HG02870 (cell line): ENCODE results near the gene C12orf75.
"Not testable (repeated sequence)": the region's sequence is repeated elsewhere in the genome, so short reads cannot be mapped to it uniquely, and the experiment has no call there.

Source experiments
- ATAC-seq: cut with Tn5 transposase; IDR thresholded peaks from one replicate; pipeline ENCODE4 v1.9.1; 2021; ENCODE audit warnings: mild to moderate bottlenecking, moderate library complexity; ENCODE audit not compliant: unreplicated experiment

The C12orf75 gene

GRCh38 chr12:105309384-105309783, 21.1 kb upstream of the C12orf75 start:
- not testable (repeated sequence) for ATAC-seq

GRCh38 chr12:105310476-105311085, 19.9 kb upstream of the C12orf75 start:
- not testable (repeated sequence) for ATAC-seq

- ATAC-seq, result not testable (repeated sequence)
These were observed 18.6 kb upstream of the C12orf75 start for GRCh38 chr12:105311936-105312335.

- not testable (repeated sequence) for ATAC-seq
These were observed 16.7 kb upstream of the C12orf75 start for GRCh38 chr12:105313755-105314154.

- no peak for ATAC-seq
These were observed 15.4 kb upstream of the C12orf75 start for GRCh38 chr12:105315130-105315529.

GRCh38 chr12:105315726-105316125, 14.8 kb upstream of the C12orf75 start:
- ATAC-seq, result no peak

- ATAC-seq, result no peak
These were observed 13.3 kb upstream of the C12orf75 start for GRCh38 chr12:105316931-105317852.

GRCh38 chr12:105317942-105318621, 12.4 kb upstream of the C12orf75 start:
- no peak for ATAC-seq

- no peak for ATAC-seq
These were observed 11.6 kb upstream of the C12orf75 start for GRCh38 chr12:105318651-105319483.

- no peak for ATAC-seq
These were observed 10.7 kb upstream of the C12orf75 start for GRCh38 chr12:105319691-105320209.

- ATAC-seq, result no peak
These were observed 9.4 kb upstream of the C12orf75 start for GRCh38 chr12:105321125-105321524.

GRCh38 chr12:105322070-105322469, 8.4 kb upstream of the C12orf75 start:
- no peak for ATAC-seq

- ATAC-seq, result no peak
These were observed 5.8 kb upstream of the C12orf75 start for GRCh38 chr12:105324704-105325103.

- ATAC-seq, result no peak
These were observed 5.4 kb upstream of the C12orf75 start for GRCh38 chr12:105325117-105325516.

- ATAC-seq, result no peak
These were observed 587 bp upstream of the C12orf75 start for GRCh38 chr12:105329926-105330282.

GRCh38 chr12:105330931-105331804, 677 bp downstream of the C12orf75 start:
- no peak for ATAC-seq

GRCh38 chr12:105331805-105332251, 1.3 kb downstream of the C12orf75 start:
- ATAC-seq, result no peak

- not testable (repeated sequence) for ATAC-seq
These were observed 1.8 kb downstream of the C12orf75 start for GRCh38 chr12:105332286-105332685.

GRCh38 chr12:105332925-105333324, 2.4 kb downstream of the C12orf75 start:
- no peak for ATAC-seq
